Measurements from ENCODE around the gene POPDC3.

- TF ChIP-seq CTCF (conservative IDR thresholded peaks at IDR 0.05; ENCODE audit: low read depth, low read length) (no peak), POLR2A (IDR thresholded peaks at IDR 0.05; ENCODE audit: low read depth, low read length) (no peak; the same call in 1 of the 2 replicates), MAFK (IDR thresholded peaks at IDR 0.05; ENCODE audit: low read depth, low read length) (no peak), USF2 (IDR thresholded peaks at IDR 0.05; ENCODE audit: low read depth, low read length) (no peak), MAZ (IDR thresholded peaks at IDR 0.05; ENCODE audit: borderline replicate concordance, low read depth, low read length) (no peak), RFX5 (IDR thresholded peaks at IDR 0.05; ENCODE audit: low read depth, low read length) (no peak)
Measured at GRCh38 chr6:105178636-105179035, 1.2 kb downstream of the POPDC3 start.

Data from IMR-90 (cell line).